ENCODE data around the gene IRF1.

DNA sequence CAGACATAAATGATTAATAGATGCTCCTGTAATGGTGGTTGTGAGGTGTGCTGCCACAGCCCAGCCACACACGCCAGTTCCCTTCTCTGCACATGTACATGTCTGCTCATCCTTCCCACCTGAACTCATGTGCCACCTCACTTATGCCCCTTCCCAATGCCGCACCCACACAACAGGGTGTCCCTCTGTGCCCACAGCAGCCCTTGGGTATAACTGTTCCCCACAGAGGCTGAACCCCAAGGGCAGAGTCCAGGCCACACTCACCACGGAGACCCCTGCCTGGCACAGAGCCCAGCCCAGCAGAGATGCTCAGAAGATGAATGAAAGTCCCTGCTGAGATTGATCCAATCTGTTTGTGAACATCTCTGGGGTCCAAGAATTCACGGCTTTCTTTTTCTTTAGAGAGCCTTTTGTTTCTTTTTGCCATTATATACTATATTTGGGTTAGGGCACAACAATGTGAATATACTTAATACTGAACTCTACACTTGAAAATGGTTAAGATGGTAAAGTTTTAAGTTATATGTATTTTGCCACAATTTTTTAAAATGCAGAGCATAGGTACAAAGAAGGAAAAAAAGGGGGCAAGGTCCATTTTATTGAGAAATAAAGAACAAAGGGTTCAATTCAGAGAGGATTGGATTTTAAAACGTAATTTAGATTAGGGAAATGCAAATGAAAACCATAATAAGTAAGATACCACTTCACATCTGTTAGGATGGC is 29.6 kb downstream of the IRF1 start:
- TF ChIP-seq, protein P1, sequence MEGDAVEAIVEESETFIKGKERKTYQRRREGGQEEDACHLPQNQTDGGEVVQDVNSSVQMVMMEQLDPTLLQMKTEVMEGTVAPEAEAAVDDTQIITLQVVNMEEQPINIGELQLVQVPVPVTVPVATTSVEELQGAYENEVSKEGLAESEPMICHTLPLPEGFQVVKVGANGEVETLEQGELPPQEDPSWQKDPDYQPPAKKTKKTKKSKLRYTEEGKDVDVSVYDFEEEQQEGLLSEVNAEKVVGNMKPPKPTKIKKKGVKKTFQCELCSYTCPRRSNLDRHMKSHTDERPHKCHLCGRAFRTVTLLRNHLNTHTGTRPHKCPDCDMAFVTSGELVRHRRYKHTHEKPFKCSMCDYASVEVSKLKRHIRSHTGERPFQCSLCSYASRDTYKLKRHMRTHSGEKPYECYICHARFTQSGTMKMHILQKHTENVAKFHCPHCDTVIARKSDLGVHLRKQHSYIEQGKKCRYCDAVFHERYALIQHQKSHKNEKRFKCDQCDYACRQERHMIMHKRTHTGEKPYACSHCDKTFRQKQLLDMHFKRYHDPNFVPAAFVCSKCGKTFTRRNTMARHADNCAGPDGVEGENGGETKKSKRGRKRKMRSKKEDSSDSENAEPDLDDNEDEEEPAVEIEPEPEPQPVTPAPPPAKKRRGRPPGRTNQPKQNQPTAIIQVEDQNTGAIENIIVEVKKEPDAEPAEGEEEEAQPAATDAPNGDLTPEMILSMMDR (IDR thresholded peaks at IDR 0.05) = no peak
- TF ChIP-seq POLR2A (IDR thresholded peaks at IDR 0.05) = no peak
